ENCODE results near the gene OPN5.

The OPN5 gene

GRCh38 chr6:47822856-47823554 lies 41.2 kb downstream of the OPN5 start:
- TF ChIP-seq CTCF (IDR thresholded peaks at IDR 0.05; ENCODE audit: low read depth, low read length), result no peak
- H3K4me3 ChIP-seq (replicated peaks in 1 of 2; ENCODE audit: low read depth in 2 of 2, low read length in 2 of 2), result no peak overlapping the region
- no peak for DNase-seq (ENCODE audit: low read depth in 2 of 2)

GRCh38 chr6:47832386-47833100 lies 50.7 kb downstream of the OPN5 start:
- TF ChIP-seq CTCF (IDR thresholded peaks at IDR 0.05; ENCODE audit: low read depth, low read length), result no peak
- no peak for DNase-seq (ENCODE audit: low read depth in 2 of 2)
- H3K4me3 ChIP-seq (replicated peaks in 1 of 2; ENCODE audit: low read depth in 2 of 2, low read length in 2 of 2), result no peak overlapping the region

DNA sequence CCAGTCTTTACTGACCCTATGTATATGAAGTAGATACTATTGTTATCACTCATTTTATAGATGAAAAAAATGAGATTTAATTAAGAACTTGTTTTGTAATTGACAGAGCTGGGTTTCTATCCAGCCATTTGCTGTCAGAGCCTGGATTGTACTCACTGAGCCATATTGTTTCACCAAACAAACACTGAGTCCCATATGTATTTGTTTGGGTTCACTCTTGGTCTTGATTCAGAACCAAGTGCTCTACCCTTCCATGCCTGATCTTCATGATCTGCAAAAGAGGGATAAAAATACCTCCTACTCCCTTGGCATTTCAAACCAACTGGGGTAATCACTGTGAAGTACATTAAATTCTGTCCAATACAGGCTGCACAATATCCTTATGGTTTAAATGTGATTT lies 52.4 kb downstream of the OPN5 start:
- H3K4me3 ChIP-seq (replicated peaks in 1 of 2; ENCODE audit: low read depth in 2 of 2, low read length in 2 of 2), result no peak overlapping the region
- TF ChIP-seq CTCF (IDR thresholded peaks at IDR 0.05; ENCODE audit: low read depth, low read length), result no peak
- DNase-seq (ENCODE audit: low read depth in 2 of 2), result no peak

DNA sequence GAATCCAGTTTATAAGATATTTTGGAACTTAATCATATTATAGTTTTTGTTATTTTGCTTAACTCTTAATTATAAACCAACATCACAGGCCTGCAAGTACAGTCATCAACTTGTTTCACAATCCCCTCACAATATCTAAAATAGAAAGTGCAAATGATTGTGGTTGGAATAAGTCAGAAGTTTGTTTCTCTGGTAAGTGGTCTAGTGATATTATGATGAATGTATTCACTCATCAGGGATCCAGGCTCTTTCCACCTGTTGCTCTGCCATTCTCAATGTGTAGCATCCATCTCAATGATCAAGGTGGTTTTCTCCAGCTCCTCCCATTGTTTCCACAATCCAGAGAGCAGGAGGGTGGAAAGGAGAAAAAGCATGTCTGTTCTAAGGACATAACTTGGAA lies 54.2 kb downstream of the OPN5 start:
- H3K4me3 ChIP-seq (replicated peaks in 1 of 2; ENCODE audit: low read depth in 2 of 2, low read length in 2 of 2), result no peak overlapping the region
- DNase-seq (ENCODE audit: low read depth in 2 of 2), result no peak
- TF ChIP-seq CTCF (IDR thresholded peaks at IDR 0.05; ENCODE audit: low read depth, low read length), result no peak

DNA sequence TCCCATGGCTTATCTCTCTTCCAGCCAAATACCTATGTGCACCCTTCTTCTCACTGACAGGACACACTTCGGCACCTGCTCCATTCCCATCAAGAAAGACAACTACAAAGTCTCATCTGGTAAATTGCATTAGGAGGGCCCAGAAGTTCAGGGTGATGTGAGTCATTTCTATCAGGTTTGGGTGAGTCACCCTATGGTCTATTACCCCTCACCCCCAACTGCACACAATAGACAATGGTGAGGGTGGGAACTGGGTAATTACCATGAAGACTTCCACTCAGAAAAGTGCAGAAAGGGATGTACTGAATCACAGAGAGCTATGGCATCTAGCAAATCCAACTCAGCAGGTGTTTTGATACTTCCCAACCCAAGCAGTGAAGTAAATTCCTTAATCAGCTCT lies 54.8 kb downstream of the OPN5 start:
- no peak overlapping the region for H3K4me3 ChIP-seq (replicated peaks in 1 of 2; ENCODE audit: low read depth in 2 of 2, low read length in 2 of 2)
- no peak for DNase-seq (ENCODE audit: low read depth in 2 of 2)
- TF ChIP-seq CTCF (IDR thresholded peaks at IDR 0.05; ENCODE audit: low read depth, low read length), result no peak

DNA sequence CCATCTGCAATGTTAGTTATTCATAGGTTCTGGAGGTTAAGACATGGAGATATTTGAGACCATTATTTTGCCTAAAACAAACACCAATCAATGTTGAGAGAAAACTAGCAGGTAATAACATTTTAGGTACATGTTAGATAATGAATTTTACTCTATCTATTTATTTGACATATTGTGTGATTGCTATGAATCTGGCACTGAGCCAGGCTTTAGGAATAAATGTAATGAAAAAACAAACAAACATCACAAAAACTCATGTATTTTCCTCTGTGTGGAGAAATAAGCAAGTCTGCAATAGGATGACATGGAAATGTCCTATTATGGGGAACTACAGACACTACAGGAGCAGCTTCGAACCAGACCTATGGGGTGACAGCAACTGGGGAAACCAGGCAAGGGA lies 57.8 kb downstream of the OPN5 start:
- DNase-seq (ENCODE audit: low read depth in 2 of 2), result no peak
- H3K4me3 ChIP-seq (replicated peaks in 1 of 2; ENCODE audit: low read depth in 2 of 2, low read length in 2 of 2), result no peak overlapping the region
- no peak for TF ChIP-seq CTCF (IDR thresholded peaks at IDR 0.05; ENCODE audit: low read depth, low read length)

Measured in cardiac fibroblast (primary cell).